Caco-2 (cell line): Measurements from ENCODE around the gene CFAP61. TPM values are rescaled to one million over a fixed set of nuclear protein-coding genes. Genes with fewer than 3 reads are reported as not detected.

Experiments used
- BruUV-seq: library from RNA; stranded (reverse); fragments of 400-500 nt; replicated peaks from 2 replicates; lab custom pipeline; 2021; lab: Mats Ljungman, UMichigan
- CTCF ChIA-PET: fragments of 300-600 bp; sonication (Branson Sonifier 250); formaldehyde crosslinking; loops from one replicate; lab custom pipeline; 2022; ENCODE audit warnings: antibody characterized with exemption; lab: Charles Lee
- POLR2A ChIA-PET: fragments of 300-600 bp; sonication (Branson Sonifier 250); formaldehyde crosslinking; loops from one replicate; lab custom pipeline; 2022; ENCODE audit warnings: antibody characterized with exemption; lab: Charles Lee
- DNase-seq, 2 experiments: peaks; one replicate each; pipeline versions ENCODE4 v3.0.0 to v3.0.0-alpha.2; 2020 to 2022
- H3K27me3 ChIP-seq: replicated peaks from 2 replicates; pipeline ENCODE4 v1.6.0; 2011; ENCODE audit warnings: low read length; ENCODE audit not compliant: control insufficient read depth, insufficient read depth
- H3K36me3 ChIP-seq: 2 replicates; pipeline ENCODE4 v1.5.1; 2011; ENCODE audit warnings: low read length; ENCODE audit not compliant: control insufficient read depth, insufficient read depth
- H3K4me1 ChIP-seq: fragments of 250-450 bp; sonication (Bioruptor Pico); 2 replicates; pipeline ENCODE4 v1.5.1; 2020; ENCODE audit warnings: mild to moderate bottlenecking
- H3K4me3 ChIP-seq: 2 replicates; pipeline ENCODE4 v1.5.1; 2011; ENCODE audit warnings: low read depth, mild to moderate bottlenecking, control low read depth, low read length
- H3K9me3 ChIP-seq: fragments of 250-450 bp; sonication (Bioruptor Pico); 2 replicates; pipeline ENCODE4 v1.5.1; 2020; ENCODE audit warnings: mild to moderate bottlenecking, moderate library complexity
- H3K27ac Mint-ChIP-seq: one replicate; pipeline ENCODE4 v1.8.0; 2022; ENCODE audit warnings: mixed read lengths; ENCODE audit not compliant: unreplicated experiment
- H3K27me3 Mint-ChIP-seq: one replicate; pipeline ENCODE4 v1.8.0; 2022; ENCODE audit warnings: mixed read lengths; ENCODE audit not compliant: insufficient read depth, unreplicated experiment
- H3K36me3 Mint-ChIP-seq: one replicate; pipeline ENCODE4 v1.8.0; 2022; ENCODE audit warnings: mild to moderate bottlenecking, mixed read lengths; ENCODE audit not compliant: insufficient read depth, unreplicated experiment
- H3K4me1 Mint-ChIP-seq: one replicate; pipeline ENCODE4 v1.8.0; 2022; ENCODE audit warnings: low read depth, mixed read lengths; ENCODE audit not compliant: unreplicated experiment
- H3K4me3 Mint-ChIP-seq: one replicate; pipeline ENCODE4 v1.8.0; 2022; ENCODE audit warnings: mild to moderate bottlenecking, moderate library complexity, mixed read lengths; ENCODE audit not compliant: unreplicated experiment
- H3K9me3 Mint-ChIP-seq: one replicate; pipeline ENCODE4 v1.8.0; 2022; ENCODE audit warnings: mixed read lengths; ENCODE audit not compliant: unreplicated experiment
- CTCF ChIP-seq, 2 experiments: fragments of 200-600 bp in 1 of 2; IDR thresholded peaks; 1 replicate in 1 of 2; 2 replicates in 1 of 2; pipeline versions ENCODE4 v1.5.1 to v1.8.0; 2011 to 2022; ENCODE audit warnings: antibody characterized with exemption in 1 of 2, control low read depth in 1 of 2, inconsistent platforms in 1 of 2, low read depth in 1 of 2, low read length in 1 of 2, mild to moderate bottlenecking in 1 of 2, moderate library complexity in 1 of 2; ENCODE audit not compliant: insufficient read depth in 1 of 2, severe bottlenecking in 1 of 2, unreplicated experiment in 1 of 2
- intact Hi-C: fragments of 100-400 bp; cut with micrococcal nuclease; formaldehyde crosslinking; loops from one replicate; pipeline ENCODE4 v1.10.0; 2022; ENCODE audit not compliant: unreplicated experiment
- total RNA-seq: library from RNA; stranded (reverse); gene quantifications from 2 replicates; pipeline ENCODE4 v1.2.3, GENCODE V29; 2022

The CFAP61 gene
- total RNA-seq, 1 experiment from 2014 or later = not detected

GRCh38 chr20:20375862-20376261 is 323.5 kb downstream of the CFAP61 start:
- no TSS peak for BruUV-seq
- Mint-ChIP-seq H3K4me3 (no peak overlapping the region), H3K27me3 (peaks cover 17% of the 10 kb centered on the region), H3K4me1 (no peaks in the 10 kb centered on the region), H3K36me3 (no peaks in the 10 kb centered on the region), H3K9me3 (peaks cover 10% of the 10 kb centered on the region), H3K27ac (no peak overlapping the region)
- intact Hi-C loops = no loop called here
- CTCF ChIA-PET = no interaction called here
- H3K27me3 ChIP-seq = peaks cover 3% of the 10 kb centered on the region; the same call in 1 of the 2 replicates
- POLR2A ChIA-PET = no interaction called here
- H3K36me3 ChIP-seq = no peaks in the 10 kb centered on the region
- H3K4me3 ChIP-seq = no peak overlapping the region
- H3K9me3 ChIP-seq = peaks cover 7% of the 10 kb centered on the region; the same call in 1 of the 2 replicates
- TF ChIP-seq CTCF (IDR thresholded peaks at IDR 0.05; ENCODE audit: insufficient read depth in 1 of 2, low read depth in 1 of 2, low read length in 1 of 2, severe bottlenecking in 1 of 2, unreplicated experiment in 1 of 2) = no peak
- no peaks in the 10 kb centered on the region for H3K4me1 ChIP-seq
- DNase-seq = peak in 1 of 2 experiments; percentile 20

- Histone ChIP-seq H3K4me1 (no peaks in the 10 kb centered on the region), H3K4me3 (no peak overlapping the region), H3K9me3 (no peaks in the 10 kb centered on the region; the same call in 1 of the 2 replicates), H3K36me3 (no peaks in the 10 kb centered on the region), H3K27me3 (no peaks in the 10 kb centered on the region)
- Mint-ChIP-seq H3K36me3 (no peaks in the 10 kb centered on the region), H3K27me3 (peaks cover 10% of the 10 kb centered on the region), H3K9me3 (no peaks in the 10 kb centered on the region), H3K27ac (no peak overlapping the region), H3K4me1 (no peaks in the 10 kb centered on the region), H3K4me3 (no peak overlapping the region)
- ChIA-PET CTCF (no interaction called here), POLR2A (no interaction called here)
- intact Hi-C loops = no loop called here
- BruUV-seq = no TSS peak
- TF ChIP-seq CTCF (IDR thresholded peaks at IDR 0.05; ENCODE audit: insufficient read depth in 1 of 2, low read depth in 1 of 2, low read length in 1 of 2, severe bottlenecking in 1 of 2, unreplicated experiment in 1 of 2) = no peak
- no peak for DNase-seq
Measured at GRCh38 chr20:20386192-20386591, 333.9 kb downstream of the CFAP61 start.

- no peaks in the 10 kb centered on the region for H3K9me3 Mint-ChIP-seq
- H3K36me3 ChIP-seq = no peaks in the 10 kb centered on the region; the same call in 1 of the 2 replicates
- H3K27ac Mint-ChIP-seq = no peak overlapping the region
- no peak for DNase-seq
- no peaks in the 10 kb centered on the region for H3K36me3 Mint-ChIP-seq
- no peaks in the 10 kb centered on the region for H3K4me1 Mint-ChIP-seq
- H3K27me3 ChIP-seq = no peaks in the 10 kb centered on the region
- H3K4me3 Mint-ChIP-seq = no peak overlapping the region
- no peak overlapping the region for H3K4me3 ChIP-seq
- peaks cover 9% of the 10 kb centered on the region for H3K27me3 Mint-ChIP-seq
- no peak for TF ChIP-seq CTCF (IDR thresholded peaks at IDR 0.05; ENCODE audit: insufficient read depth in 1 of 2, low read depth in 1 of 2, low read length in 1 of 2, severe bottlenecking in 1 of 2, unreplicated experiment in 1 of 2)
- CTCF ChIA-PET = no interaction called here
- POLR2A ChIA-PET = no interaction called here
- BruUV-seq = no TSS peak
- intact Hi-C loops = no loop called here
- H3K4me1 ChIP-seq = no peaks in the 10 kb centered on the region
- H3K9me3 ChIP-seq = no peaks in the 10 kb centered on the region
Measured at GRCh38 chr20:20390393-20390792, 338.1 kb downstream of the CFAP61 start.
